ENCODE data around the gene STUM. TPM values are rescaled to one million over a fixed set of nuclear protein-coding genes. Genes with fewer than 3 reads are reported as not detected.

Gene STUM
- total and polyA plus RNA-seq, 2 of the 8 experiments (the other 6 are each of a cell fraction or from before 2014, with no cell fraction given): 0.76 to 1.2 TPM

- Histone ChIP-seq H2AK5ac (ENCODE audit: low read depth, low read length) (no peak overlapping the region), H3K36me3 (ENCODE audit: control insufficient read depth in 2 of 4, insufficient read depth in 4 of 4, low read length in 3 of 4) (no peaks in the 10 kb centered on the region), H3K4me2 (ENCODE audit: insufficient read depth in 1 of 2, low read depth in 2 of 2, low read length in 2 of 2) (no peak overlapping the region), H2BK20ac (ENCODE audit: low read length) (no peak overlapping the region), H4K91ac (replicated peaks; ENCODE audit: insufficient read length, low read length) (no peak overlapping the region), H3K9ac (replicated peaks in 1 of 4; ENCODE audit: extremely low read depth in 1 of 4, low read depth in 3 of 4, low read length in 3 of 4) (no peak overlapping the region), H3K27me3 (replicated peaks in 1 of 4; ENCODE audit: control insufficient read depth in 3 of 4, extremely low read depth in 1 of 4, insufficient read depth in 3 of 4, low read length in 3 of 4) (no peaks in the 10 kb centered on the region), H3K79me2 (ENCODE audit: control insufficient read depth in 1 of 2, insufficient read depth in 2 of 2, low read length in 2 of 2) (no peaks in the 10 kb centered on the region), H4K8ac (ENCODE audit: extremely low read depth, insufficient read depth, low read length) (no peak overlapping the region), H2BK15ac (ENCODE audit: low read length) (no peak overlapping the region), H3K27ac (ENCODE audit: low read depth, low read length) (no peak overlapping the region), H3K56ac (replicated peaks; ENCODE audit: insufficient read length, low read depth, low read length) (no peak overlapping the region), H4K5ac (ENCODE audit: insufficient read length, low read depth, low read length) (no peak overlapping the region), H4K20me1 (replicated peaks in 1 of 2; ENCODE audit: control insufficient read depth in 1 of 2, insufficient read depth in 2 of 2, low read length in 2 of 2) (no peaks in the 10 kb centered on the region), H2BK120ac (replicated peaks; ENCODE audit: low read depth, low read length) (no peak overlapping the region), H2BK12ac (ENCODE audit: low read depth, low read length) (no peak overlapping the region), H3K4me3 (ENCODE audit: extremely low read depth in 1 of 4, insufficient read depth in 2 of 4, low read depth in 3 of 4, low read length in 4 of 4) (no peak overlapping the region), H2BK5ac (ENCODE audit: low read depth, low read length) (no peak overlapping the region), H3K23ac (ENCODE audit: insufficient read length) (no peak overlapping the region), H3K23me2 (ENCODE audit: low read depth, low read length) (no peaks in the 10 kb centered on the region), H3K14ac (ENCODE audit: insufficient read length) (no peak overlapping the region), H3K18ac (ENCODE audit: extremely low read depth, low read length) (no peak overlapping the region), H3K4ac (replicated peaks; ENCODE audit: insufficient read length, low read depth, low read length) (no peak overlapping the region), H3K4me1 (replicated peaks in 1 of 4; ENCODE audit: control insufficient read depth in 3 of 4, insufficient read depth in 4 of 4, low read length in 3 of 4) (peaks cover 0 to 4% (median 0%) of the 10 kb centered on the region in 4 experiments; a peak in 1 of 7 replicates), H3K79me1 (ENCODE audit: low read depth, low read length) (no peaks in the 10 kb centered on the region), H2AFZ (ENCODE audit: low read length) (no peak overlapping the region), H3K9me3 (ENCODE audit: insufficient read depth in 2 of 2, low read depth in 1 of 2, low read length in 1 of 2) (no peaks in the 10 kb centered on the region)
- ChIA-PET POLR2A (ENCODE audit: partially characterized antibody) (no interaction called here), CTCF (ENCODE audit: partially characterized antibody) (interaction anchor here (0.7 to 1.6 kb wide), 11 partner anchors 8 to 147 kb away, joined by 3 to 6 read pairs (median 3); no protein-coding TSS in a partner anchor)
- WGBS, 2 experiments (ENCODE audit: extremely low coverage in 1 of 2, insufficient coverage in 1 of 2, insufficient read length in 1 of 2, insufficient replicate concordance in 2 of 2, low coverage in 1 of 2, low lambda C conversion rate in 2 of 2, missing lambda C conversion rate in 1 of 2): 85% methylated on average over 5 of the region's 6 CpGs; no CpG with 5 or more reads in 1 of the 2 experiments
- no peak for FAIRE-seq
- TF ChIP-seq NANOG (IDR thresholded peaks at IDR 0.05; ENCODE audit: insufficient read depth, low read depth, low read length, poor library complexity, severe bottlenecking) (no peak), EP300 (IDR thresholded peaks at IDR 0.05; ENCODE audit: borderline replicate concordance in 1 of 2, low read depth in 2 of 2, low read length in 2 of 2) (no peak), CHD1 (IDR thresholded peaks at IDR 0.05; ENCODE audit: low read depth, low read length) (no peak), SIN3A (conservative IDR thresholded peaks at IDR 0.05 in 1 of 2, IDR thresholded peaks at IDR 0.05 in 1 of 2; ENCODE audit: low read depth in 1 of 2, low read length in 2 of 2) (no peak), SP4 (IDR thresholded peaks at IDR 0.05; ENCODE audit: low read length) (no peak), KDM1A (IDR thresholded peaks at IDR 0.05; ENCODE audit: borderline replicate concordance, low read length) (no peak)
- TF ChIP-seq, protein P1, sequence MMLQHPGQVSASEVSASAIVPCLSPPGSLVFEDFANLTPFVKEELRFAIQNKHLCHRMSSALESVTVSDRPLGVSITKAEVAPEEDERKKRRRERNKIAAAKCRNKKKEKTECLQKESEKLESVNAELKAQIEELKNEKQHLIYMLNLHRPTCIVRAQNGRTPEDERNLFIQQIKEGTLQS (IDR thresholded peaks at IDR 0.05; ENCODE audit: insufficient read depth, low read depth, low read length): no peak
- no peak for DNase-seq (ENCODE audit: low read depth in 1 of 2, low spot score in 2 of 2)
Measured at GRCh38 chr1:226580625-226581270, 32.2 kb downstream of the STUM start.

All from H1 (cell line).